ENCODE results near the gene CYRIA. TPM values are rescaled to one million over a fixed set of nuclear protein-coding genes. Genes with fewer than 3 reads are reported as not detected.
A peak's percentile ranks its signal among the peaks of the same experiment; 100 is the strongest.

Gene CYRIA
- total and polyA plus RNA-seq, 5 donors = 1.2 to 5.0 (median 3.5) TPM

DNA sequence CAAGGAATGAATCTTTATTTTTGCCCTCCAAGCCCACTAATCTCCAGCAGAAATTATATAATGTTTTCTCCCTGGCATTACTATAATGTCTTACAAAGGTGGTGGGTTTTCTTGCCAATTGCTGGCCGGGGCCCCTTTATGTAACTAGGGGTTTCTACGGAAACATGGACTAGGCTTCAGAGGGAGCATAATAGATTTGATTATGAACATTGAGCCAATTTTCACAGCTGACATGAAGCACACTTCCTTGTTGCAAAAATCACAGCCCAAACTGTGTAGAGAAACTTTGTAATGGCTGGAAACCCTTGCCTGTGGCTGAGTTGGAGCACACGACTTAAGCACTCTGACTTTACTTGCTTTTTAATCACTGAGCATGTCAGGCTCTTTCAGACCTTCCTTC is 3.8 kb upstream of the CYRIA start:
- no peak for DNase-seq
- intact Hi-C loops (cut with DNase I) = no loop called here
- WGBS = 48% methylated on average over 3 of the region's 3 CpGs
- ATAC-seq = no peak
- Histone ChIP-seq H3K4me1 (ENCODE audit: control insufficient read depth, insufficient read depth, low read length) (no peaks in the 10 kb centered on the region), H3K27me3 (ENCODE audit: control insufficient read depth, insufficient read depth) (no peaks in the 10 kb centered on the region), H3K9me3 (ENCODE audit: control insufficient read depth, low read length) (no peaks in the 10 kb centered on the region), H3K4me3 (ENCODE audit: low read length) (no peak overlapping the region), H3K27ac (ENCODE audit: low read length) (no peak overlapping the region)

DNA sequence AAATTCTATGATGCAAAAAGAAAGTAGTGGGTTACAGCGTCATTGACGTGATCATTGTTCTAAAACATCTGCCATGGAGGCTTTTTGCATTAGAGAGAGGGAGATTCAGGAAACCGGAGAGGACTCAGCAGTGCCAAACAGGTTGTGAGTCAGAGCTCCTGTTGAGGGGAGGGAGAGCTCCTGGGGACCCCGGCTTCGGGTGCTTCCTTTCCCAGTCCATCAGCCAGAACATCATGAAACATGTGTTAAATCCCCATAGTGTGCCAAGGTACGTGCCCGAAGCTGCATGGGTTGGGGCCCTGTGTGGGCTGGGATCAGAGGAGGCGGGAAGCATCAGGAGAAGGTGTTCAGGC is 791 bp upstream of the CYRIA start:
- WGBS = 56% methylated on average over 8 of the region's 8 CpGs
- Histone ChIP-seq H3K9me3 (ENCODE audit: control insufficient read depth, low read length) (no peaks in the 10 kb centered on the region), H3K4me3 (ENCODE audit: low read length) (peak overlapping the region; percentile 90), H3K27me3 (ENCODE audit: control insufficient read depth, insufficient read depth) (no peaks in the 10 kb centered on the region), H3K27ac (ENCODE audit: low read length) (no peak overlapping the region), H3K4me1 (ENCODE audit: control insufficient read depth, insufficient read depth, low read length) (peaks cover 3% of the 10 kb centered on the region)
- ATAC-seq (peak; percentile 14 to 46), DNase-seq (peak in 1 of 3 donors; percentile 21)
- intact Hi-C loops (cut with DNase I) = no loop called here

- peak overlapping the region; percentile 90 for H3K4me3 ChIP-seq (ENCODE audit: low read length)
- no peaks in the 10 kb centered on the region for H3K27me3 ChIP-seq (ENCODE audit: control insufficient read depth, insufficient read depth)
- intact Hi-C loops (cut with DNase I) = no loop called here
- ATAC-seq = no peak
- H3K9me3 ChIP-seq (ENCODE audit: control insufficient read depth, low read length) = no peaks in the 10 kb centered on the region
- DNase-seq = peak in 2 of 3 donors; percentile 33 to 49
- peak overlapping the region; percentile 5 for H3K27ac ChIP-seq (ENCODE audit: low read length)
- WGBS = 9% methylated on average over 33 of the region's 34 CpGs
- H3K4me1 ChIP-seq (ENCODE audit: control insufficient read depth, insufficient read depth, low read length) = peaks cover 3% of the 10 kb centered on the region
These were observed 556 bp downstream of the CYRIA start for GRCh38 chr2:16664809-16665747.

- WGBS = 40% methylated on average over 9 of the region's 9 CpGs
- Histone ChIP-seq H3K27me3 (ENCODE audit: control insufficient read depth, insufficient read depth) (no peaks in the 10 kb centered on the region), H3K27ac (ENCODE audit: low read length) (peak overlapping the region; percentile 5), H3K4me1 (ENCODE audit: control insufficient read depth, insufficient read depth, low read length) (peaks cover 3% of the 10 kb centered on the region), H3K9me3 (ENCODE audit: control insufficient read depth, low read length) (no peaks in the 10 kb centered on the region), H3K4me3 (ENCODE audit: low read length) (peak overlapping the region; percentile 90)
- DNase-seq (peak; percentile 42 to 82 (median 80)), ATAC-seq (peak; percentile 61 to 64)
- intact Hi-C loops (cut with DNase I) = no loop called here
These were observed 1.4 kb downstream of the CYRIA start for GRCh38 chr2:16664052-16664731.

GRCh38 chr2:16663121-16663905 is 2.3 kb downstream of the CYRIA start:
- Histone ChIP-seq H3K9me3 (ENCODE audit: control insufficient read depth, low read length) (no peaks in the 10 kb centered on the region), H3K27me3 (ENCODE audit: control insufficient read depth, insufficient read depth) (no peaks in the 10 kb centered on the region), H3K27ac (ENCODE audit: low read length) (no peak overlapping the region), H3K4me1 (ENCODE audit: control insufficient read depth, insufficient read depth, low read length) (peaks cover 8% of the 10 kb centered on the region), H3K4me3 (ENCODE audit: low read length) (no peak overlapping the region)
- intact Hi-C loops (cut with DNase I) = no loop called here
- ATAC-seq (no peak), DNase-seq (no peak)
- 92% methylated on average over 4 of the region's 4 CpGs for WGBS

GRCh38 chr2:16661936-16662839 is 3.4 kb downstream of the CYRIA start:
- Histone ChIP-seq H3K4me3 (ENCODE audit: low read length) (no peak overlapping the region), H3K4me1 (ENCODE audit: control insufficient read depth, insufficient read depth, low read length) (peaks cover 8% of the 10 kb centered on the region), H3K27me3 (ENCODE audit: control insufficient read depth, insufficient read depth) (no peaks in the 10 kb centered on the region), H3K27ac (ENCODE audit: low read length) (no peak overlapping the region), H3K9me3 (ENCODE audit: control insufficient read depth, low read length) (no peaks in the 10 kb centered on the region)
- intact Hi-C loops (cut with DNase I) = no loop called here
- DNase-seq = peak in 1 of 3 donors; percentile 62
- WGBS = 76% methylated on average over 5 of the region's 5 CpGs
- no peak for ATAC-seq

- intact Hi-C loops (cut with DNase I) = no loop called here
These were observed 4.1 kb downstream of the CYRIA start for GRCh38 chr2:16661526-16661925.

GRCh38 chr2:16660556-16660955 is 5.1 kb downstream of the CYRIA start:
- no peaks in the 10 kb centered on the region for H3K9me3 ChIP-seq (ENCODE audit: control insufficient read depth, low read length)
- DNase-seq (no peak), ATAC-seq (no peak)
- H3K27me3 ChIP-seq (ENCODE audit: control insufficient read depth, insufficient read depth) = no peaks in the 10 kb centered on the region
- intact Hi-C loops (cut with DNase I) = no loop called here
- 66% methylated on average over 4 of the region's 4 CpGs for WGBS
- H3K27ac ChIP-seq (ENCODE audit: low read length) = no peak overlapping the region
- H3K4me3 ChIP-seq (ENCODE audit: low read length) = no peak overlapping the region
- peaks cover 16% of the 10 kb centered on the region for H3K4me1 ChIP-seq (ENCODE audit: control insufficient read depth, insufficient read depth, low read length)

More at GRCh38 chr2:16661526-16661925, 4.1 kb downstream of the CYRIA start:
- no peak for DNase-seq
- Histone ChIP-seq H3K4me3 (ENCODE audit: low read length) (no peak overlapping the region), H3K4me1 (ENCODE audit: control insufficient read depth, insufficient read depth, low read length) (peaks cover 10% of the 10 kb centered on the region), H3K27me3 (ENCODE audit: control insufficient read depth, insufficient read depth) (no peaks in the 10 kb centered on the region), H3K27ac (ENCODE audit: low read length) (no peak overlapping the region), H3K9me3 (ENCODE audit: control insufficient read depth, low read length) (no peaks in the 10 kb centered on the region)
- no peak for ATAC-seq
- WGBS = 68% methylated on average over 4 of the region's 4 CpGs

GRCh38 chr2:16660114-16660513 is 5.5 kb downstream of the CYRIA start:
- intact Hi-C loops (cut with DNase I) = no loop called here
- Histone ChIP-seq H3K27ac (ENCODE audit: low read length) (no peak overlapping the region), H3K9me3 (ENCODE audit: control insufficient read depth, low read length) (no peaks in the 10 kb centered on the region), H3K4me1 (ENCODE audit: control insufficient read depth, insufficient read depth, low read length) (peaks cover 16% of the 10 kb centered on the region), H3K4me3 (ENCODE audit: low read length) (no peak overlapping the region), H3K27me3 (ENCODE audit: control insufficient read depth, insufficient read depth) (no peaks in the 10 kb centered on the region)
- WGBS = 58% methylated on average over 5 of the region's 5 CpGs
- no peak for DNase-seq
- ATAC-seq = no peak

- intact Hi-C loops (cut with DNase I) = no loop called here
- DNase-seq (no peak), ATAC-seq (peak in 1 of 2 donors; percentile 19)
- no peak overlapping the region for H3K27ac ChIP-seq (ENCODE audit: low read length)
- 63% methylated on average over 3 of the region's 3 CpGs for WGBS
- H3K9me3 ChIP-seq (ENCODE audit: control insufficient read depth, low read length) = no peaks in the 10 kb centered on the region
- no peaks in the 10 kb centered on the region for H3K27me3 ChIP-seq (ENCODE audit: control insufficient read depth, insufficient read depth)
- H3K4me1 ChIP-seq (ENCODE audit: control insufficient read depth, insufficient read depth, low read length) = peaks cover 15% of the 10 kb centered on the region
- no peak overlapping the region for H3K4me3 ChIP-seq (ENCODE audit: low read length)
These were observed 7.4 kb downstream of the CYRIA start for GRCh38 chr2:16658076-16658739.
